ENCODE data around the gene PIGS.
A peak's percentile ranks its signal among the peaks of the same experiment; 100 is the strongest.
"Not testable (repeated sequence)": the region's sequence is repeated elsewhere in the genome, so short reads cannot be mapped to it uniquely, and the experiment has no call there.

The PIGS gene

DNA sequence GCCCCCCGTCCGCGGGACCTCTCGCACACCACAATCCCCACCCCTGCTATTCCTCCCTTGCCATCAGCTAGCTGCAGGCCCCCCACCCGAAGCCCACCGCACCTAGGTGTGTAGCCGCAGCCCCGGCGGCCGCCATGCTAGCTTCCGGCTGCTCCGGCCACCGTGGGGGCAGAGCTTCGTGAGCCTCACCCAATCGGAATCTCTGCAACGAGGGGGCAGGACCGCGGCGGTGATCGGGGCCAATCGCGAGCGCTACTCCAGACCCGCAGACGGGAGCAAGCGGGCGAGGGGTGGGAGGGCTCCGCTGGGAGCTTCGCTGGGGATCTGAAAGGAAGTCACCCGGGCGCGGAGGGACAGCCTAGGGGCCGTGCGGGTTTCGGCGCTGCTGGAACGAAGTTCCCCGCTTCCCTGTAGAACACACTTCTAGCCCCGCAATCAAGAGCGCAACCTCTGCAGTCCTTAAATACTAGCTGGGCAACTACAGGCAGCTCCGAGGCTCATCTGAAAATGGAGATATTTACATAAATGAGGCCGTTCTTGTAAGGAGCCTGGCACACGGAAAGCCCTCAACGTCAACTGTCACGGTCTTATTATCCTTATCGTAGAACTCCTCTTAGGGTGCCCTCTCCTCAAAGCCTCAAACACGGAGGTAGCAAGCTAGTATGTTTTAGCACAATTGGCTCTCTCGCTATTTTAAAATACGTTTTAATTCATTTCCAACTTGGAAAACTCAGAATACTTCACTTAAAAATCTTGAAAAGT lies at the start of gene PIGS:
TSS of gene PIGS (minus strand) at position 164 of the 762 bp plus-strand sequence. CDS start at position 136, 28 bp downstream.
- peak; percentile 78 for DNase-seq (ENCODE audit: low read depth)

DNA sequence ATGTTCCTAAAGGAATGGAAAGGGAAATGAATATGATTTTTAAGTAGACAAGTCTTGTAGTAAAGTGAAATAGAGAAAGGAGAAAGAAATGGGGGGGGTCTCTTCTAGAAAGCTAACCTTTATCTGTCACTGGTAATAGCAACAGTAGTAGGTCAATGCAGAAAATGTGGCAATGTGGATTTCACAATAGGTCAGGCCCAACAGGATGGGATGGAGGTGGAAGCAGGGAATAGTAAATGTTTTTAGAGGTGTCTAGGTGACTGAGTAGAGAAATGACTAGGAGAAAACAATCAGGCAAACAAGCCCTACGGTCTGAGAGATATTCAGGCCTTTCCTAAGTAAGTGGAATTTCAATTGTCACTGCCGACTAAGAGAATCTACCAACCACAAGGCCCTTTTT lies 48.7 kb upstream of the PIGS start:
- no peak for DNase-seq (ENCODE audit: low read depth)

DNA sequence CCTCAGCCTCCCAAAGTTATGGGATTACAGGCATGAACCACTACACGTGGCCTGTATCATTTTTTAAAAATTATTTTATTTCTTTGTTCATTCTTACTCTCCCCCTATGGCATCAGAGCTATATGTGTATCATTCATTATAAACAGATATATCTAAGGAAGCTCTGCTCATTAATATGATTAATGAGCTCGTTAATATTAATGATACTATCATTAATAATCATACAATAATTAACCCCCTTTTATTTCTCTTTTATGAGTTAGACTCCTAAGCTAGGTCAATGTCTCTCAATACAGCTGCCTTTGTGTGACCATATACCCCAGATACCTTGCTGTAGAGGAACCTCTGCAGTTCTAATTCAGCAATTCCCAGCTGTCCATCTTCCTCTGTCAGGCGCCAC lies 47.1 kb upstream of the PIGS start:
- no peak for DNase-seq (ENCODE audit: low read depth)

DNA sequence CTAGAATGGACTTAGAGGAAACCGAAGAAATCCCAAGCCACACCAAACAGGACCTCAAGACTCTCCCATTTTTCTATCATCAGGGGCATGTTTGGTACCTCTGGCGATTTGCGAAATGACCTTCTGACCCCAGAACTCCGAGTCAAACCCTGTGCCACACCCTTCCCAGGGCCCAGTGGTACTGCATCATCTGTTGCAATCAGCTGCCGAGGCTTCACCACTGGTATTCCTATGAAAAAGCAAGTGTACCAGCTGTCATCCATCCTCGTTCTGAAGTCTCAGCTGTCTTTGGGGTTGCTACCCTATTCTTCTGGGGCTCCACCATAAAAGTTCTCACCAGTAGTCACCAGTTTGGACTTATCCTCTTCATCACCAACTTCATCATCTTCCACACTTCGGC lies 45.0 kb upstream of the PIGS start:
- no peak for DNase-seq (ENCODE audit: low read depth)

DNA sequence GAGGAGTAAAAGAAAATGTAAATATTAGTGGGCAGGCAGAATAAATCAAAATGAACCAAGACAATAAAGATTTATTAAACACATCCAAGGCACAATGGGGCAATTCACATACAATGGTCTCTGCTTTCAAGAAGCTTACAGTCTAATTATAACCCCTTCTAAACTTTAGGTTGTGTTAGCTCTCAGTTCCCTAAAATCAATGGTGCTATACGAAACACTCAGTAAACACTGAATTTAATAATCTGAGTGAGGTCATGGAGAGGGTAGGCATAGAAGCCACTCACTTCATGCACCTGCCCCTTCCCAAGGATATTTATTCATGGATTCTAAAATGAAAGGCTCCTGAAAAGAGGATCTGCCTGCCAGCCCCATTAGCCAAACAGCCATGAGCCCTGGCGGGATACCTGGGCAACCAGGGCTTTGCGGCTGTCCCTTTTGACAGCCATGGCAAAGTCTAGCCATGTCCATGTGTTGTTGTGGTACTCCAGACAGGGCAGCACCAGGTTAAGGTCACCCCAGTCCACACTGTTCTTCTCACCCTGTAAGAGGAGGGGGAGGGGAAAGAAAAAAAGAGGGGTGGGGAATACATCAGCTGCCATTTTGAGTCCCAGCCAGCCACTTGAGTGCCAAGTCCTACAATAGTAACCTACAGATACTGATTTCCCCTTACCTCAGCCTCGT lies 44.1 kb upstream of the PIGS start:
- no peak for DNase-seq (ENCODE audit: low read depth)

DNA sequence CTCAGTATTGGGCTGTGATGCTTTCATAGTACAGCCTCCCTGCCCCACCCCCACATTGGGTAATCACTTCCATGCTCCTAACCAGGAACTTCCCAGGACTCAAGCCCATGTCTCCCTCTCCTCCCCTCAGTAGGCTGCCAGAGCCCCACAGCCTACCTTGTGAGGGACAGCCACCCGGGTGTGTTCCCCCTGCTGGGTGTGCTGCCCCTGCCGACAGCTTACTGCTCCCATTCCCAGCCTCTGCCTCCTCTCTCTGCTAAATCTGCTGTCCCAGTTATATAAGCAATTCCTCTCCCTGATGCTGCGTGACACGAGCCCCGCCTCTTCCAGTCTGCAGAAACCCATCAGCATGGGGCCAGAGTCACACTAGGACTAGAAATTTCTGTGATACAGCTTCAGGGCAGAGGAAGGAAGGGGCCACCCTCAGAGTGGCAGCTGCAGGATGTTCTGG lies 42.6 kb upstream of the PIGS start, which contains the start of gene RSKR:
TSS of gene RSKR (minus strand) at position 255 of the 451 bp plus-strand sequence. CDS start at position 231, 24 bp downstream.
- no peak for DNase-seq (ENCODE audit: low read depth)

DNA sequence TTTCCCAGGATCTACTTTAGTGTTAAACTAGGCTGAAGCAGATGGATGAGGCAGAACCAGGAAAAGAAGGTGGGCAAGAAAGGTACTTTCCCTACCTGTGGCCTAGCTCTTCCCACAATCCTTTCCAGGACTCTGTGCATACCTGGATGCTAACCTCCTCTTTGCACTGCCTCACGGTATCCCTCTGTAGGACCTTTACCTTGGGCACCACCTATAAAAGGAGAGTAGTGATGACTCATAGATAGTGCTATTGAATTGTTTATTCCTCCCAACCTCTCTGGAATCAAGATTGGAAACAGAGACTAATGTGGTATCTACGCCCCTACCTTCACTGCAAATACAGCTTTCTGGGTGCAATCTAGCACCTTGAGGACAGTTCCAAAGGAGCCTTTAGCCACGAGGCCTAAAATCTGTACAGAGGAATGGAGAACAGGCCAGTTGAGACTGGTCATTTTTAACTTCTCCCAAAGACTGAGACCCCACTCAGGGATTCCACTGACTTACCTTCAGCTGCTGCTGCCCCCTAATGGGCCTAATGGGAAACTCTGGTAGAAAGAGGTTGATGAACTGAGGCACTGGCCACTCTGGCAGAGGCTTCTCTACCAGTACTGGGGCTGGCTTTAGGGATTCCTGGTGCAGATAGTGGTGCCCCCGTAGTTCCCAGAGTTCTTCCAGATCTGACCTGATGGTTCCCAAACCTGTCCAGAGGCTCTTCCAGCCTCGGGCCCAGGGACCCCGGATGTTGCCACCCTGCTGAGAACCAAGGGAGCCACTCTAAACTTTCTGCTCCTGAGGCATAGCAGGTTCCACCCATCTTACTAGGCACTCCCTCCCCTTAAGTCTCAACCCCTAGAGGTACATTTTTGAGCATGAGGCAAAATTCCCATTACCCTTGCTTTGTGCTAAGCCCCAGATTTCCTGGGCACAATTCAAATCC lies 41.9 kb upstream of the PIGS start:
- no peak for DNase-seq (ENCODE audit: low read depth)

DNA sequence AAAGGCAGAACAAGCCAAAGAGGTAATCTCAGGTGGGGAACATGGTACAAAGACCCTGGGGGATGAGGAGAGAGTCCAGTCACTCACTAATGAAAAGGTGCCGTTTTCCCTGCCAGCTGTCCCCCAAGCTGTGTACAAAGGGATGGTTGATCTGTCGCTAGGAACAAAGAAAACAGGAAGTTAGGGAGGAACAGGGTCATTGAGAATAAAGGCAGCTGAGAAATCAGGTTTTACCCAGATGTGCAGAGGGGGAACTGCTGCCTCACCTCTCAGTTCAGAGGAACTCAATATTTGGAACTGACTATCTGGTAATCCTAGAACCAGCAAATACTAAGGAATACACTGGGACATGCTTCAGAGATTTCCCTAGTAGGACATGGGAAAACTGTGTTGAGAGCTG lies 41.2 kb upstream of the PIGS start:
- DNase-seq (ENCODE audit: low read depth), result no peak

DNA sequence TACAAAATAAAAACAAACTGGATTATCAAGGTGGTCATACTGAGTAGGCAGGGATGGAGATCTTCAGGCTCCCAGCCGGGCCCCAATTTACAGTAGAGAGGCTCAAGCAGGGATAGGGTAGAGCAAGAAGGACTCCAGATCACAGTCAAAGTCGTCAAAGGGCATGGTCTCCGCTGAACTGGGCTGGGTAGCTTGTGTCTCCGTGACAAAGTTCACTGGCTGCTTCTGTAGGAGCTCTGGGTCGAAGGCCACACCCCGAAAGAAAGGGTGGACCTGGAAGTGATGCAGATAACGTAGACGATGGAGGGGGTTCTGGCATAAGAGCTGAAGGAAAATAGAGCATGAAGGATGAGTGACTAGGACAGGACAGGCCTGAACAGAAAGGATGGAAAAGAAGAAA lies 39.1 kb upstream of the PIGS start:
- DNase-seq (ENCODE audit: low read depth), result no peak

DNA sequence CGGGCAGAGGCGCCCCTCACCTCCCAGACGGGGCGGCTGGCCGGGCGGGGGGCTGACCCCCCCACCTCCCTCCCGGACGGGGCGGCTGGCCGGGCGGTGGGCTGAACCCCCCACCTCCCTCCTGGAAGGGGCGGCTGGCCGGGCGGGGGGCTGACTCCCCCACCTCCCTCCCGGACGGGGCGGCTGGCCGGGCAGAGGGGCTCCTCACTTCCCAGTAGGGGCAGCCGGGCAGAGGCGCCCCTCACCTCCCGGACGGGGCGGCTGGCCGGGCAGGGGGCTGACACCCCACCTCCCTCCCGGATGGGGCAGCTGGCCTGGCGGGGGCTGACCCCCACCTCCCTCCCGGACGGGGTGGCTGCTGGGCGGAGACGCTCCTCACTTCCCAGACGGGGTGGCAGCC lies 32.7 kb upstream of the PIGS start:
- not testable (repeated sequence) for DNase-seq (ENCODE audit: low read depth)

DNA sequence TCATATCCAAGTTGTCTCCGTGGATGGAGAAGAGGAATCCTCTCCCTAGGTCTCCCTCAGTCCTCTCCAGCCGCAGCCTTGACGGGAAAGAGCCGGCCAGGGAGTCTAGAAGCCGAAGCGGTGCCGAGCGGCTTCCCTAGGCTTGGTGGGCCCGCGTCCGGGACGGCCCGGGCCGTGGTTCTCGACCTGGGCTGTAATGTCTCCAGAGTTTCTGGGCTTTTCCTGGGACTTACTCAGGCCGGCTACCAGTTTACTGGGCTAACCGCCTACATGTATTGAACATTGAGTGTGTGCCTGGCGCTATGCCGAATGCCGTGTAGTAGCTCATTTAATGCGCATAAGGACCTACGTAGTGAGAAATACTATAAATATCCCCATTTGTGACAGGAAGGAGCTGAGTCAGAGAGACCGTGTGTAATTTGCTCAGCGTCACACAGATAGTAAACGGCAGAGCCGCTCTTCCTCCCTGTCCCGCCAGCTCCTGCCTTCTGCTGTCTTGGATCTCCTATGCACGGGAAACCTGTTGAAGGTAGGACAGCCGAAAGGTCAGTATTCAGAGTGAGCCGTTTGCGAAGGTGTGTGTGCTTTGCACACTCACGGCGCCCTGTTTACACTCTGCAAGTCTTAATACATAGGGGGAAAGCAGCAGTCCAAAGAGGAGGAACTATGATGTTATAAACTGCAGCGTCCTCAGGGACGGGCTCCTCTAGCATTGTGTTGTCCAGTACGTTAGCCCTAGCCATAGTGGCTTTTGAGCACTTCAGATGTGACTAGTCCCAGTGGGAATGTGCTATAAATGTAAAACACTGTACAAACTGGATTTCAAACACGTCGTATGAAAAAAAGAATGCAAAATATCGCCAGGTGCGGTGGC lies 28.2 kb upstream of the PIGS start:
- peak; percentile 65 for DNase-seq (ENCODE audit: low read depth)

DNA sequence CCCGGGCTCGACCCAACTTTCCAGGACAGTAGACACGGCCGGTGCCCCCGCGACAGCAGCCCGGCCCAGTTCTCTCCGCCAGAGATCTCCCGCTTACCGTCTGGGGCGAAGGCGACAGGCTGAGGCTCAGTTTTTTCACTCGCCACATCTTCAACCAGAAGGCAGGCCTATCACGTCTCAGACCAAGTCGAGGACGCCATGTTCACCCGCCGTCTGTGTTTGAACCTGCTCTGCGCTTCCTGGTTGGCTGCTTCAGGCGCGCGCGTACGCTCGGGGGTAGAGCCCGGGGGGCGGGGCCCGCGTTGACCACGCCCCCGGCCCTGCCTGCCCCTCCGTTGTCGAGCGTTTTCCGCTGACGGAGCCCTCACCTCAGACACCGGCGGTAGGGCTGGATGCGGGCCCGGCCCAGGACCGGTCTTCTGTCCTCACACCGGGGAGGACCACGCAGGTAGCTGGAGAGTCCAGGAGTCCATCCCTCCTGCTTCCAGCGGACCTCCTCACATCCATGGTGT lies 27.5 kb upstream of the PIGS start, which contains the start of gene SPAG5:
TSS of gene SPAG5 (minus strand) at position 227 of the 512 bp plus-strand sequence. CDS start at position 148, 79 bp downstream.
- peak; percentile 75 for DNase-seq (ENCODE audit: low read depth)

DNA sequence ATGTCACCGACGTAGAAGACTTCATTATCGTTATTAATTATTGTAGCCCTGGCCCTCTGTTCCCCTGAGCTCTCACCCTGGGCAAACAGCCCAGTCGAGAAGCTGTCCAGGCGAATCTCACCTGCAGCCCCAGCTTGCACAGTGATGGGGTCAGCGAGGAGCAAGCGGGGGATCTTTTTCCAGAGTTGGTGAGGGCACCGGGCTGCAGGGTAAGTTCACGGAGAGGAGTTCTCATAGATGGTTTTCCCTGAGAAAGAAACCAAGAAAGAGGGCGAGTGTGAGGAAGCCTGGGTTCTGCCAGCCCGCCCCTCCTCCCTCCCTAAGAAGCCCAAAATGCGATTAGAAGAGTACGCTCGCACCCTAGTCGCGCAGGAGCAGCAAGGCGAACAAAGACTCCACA lies 27.1 kb upstream of the PIGS start:
- no peak for DNase-seq (ENCODE audit: low read depth)

DNA sequence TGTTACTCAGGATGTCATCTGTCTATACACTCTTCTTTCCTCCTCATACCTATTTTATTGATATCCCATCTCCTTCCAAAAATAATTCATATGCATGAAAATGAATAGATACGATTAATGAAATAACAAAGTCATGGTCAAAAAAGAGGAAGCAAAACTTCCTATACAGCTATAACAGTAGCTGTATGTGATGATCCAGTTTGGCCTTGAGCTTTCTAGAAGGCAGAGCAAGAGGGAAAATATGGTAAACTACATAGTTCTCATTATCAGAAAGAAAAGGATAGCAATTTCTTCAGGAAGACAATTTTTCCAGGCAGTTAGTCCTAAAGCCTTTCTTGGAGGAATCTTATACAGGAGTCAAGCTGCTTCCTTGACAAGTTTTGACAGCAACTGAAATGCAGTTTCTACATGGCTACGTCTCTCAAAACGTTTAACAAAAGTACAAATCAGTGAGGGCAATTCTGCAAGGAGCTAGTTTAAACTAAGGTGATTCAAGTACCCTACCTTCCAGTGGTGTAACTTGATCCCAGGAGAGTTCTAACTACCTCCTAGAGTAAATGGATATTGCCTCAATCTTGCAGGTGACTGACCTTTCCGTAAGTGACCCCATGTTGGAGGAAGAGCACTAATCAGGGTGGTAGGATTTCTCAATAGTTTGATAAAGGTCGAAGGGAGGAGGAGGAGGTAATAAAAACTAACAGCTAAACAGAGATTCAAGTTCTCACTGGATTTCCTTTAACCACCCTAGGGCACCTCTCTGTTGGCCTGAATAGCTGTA lies 26.5 kb upstream of the PIGS start:
- DNase-seq (ENCODE audit: low read depth), result no peak

DNA sequence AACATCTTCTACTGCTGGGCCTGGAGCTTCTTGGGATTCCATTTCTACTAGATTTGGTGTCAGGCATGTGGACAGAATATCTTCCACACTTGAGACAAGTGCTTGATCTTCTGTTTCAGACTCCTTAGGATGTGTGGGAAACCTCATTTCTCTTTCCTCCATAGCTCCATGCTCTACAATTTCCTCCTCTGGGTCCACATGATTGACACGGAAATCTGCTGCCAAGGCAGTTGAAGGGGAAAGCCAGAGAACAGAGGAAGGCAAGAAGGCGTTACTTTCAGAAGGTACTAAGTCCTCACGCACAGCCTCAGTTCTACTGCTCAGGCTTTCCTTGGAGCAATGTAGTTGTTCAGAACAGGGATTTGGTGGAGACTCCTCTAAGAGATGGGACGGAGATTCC lies 20.9 kb upstream of the PIGS start:
- no peak for DNase-seq (ENCODE audit: low read depth)

DNA sequence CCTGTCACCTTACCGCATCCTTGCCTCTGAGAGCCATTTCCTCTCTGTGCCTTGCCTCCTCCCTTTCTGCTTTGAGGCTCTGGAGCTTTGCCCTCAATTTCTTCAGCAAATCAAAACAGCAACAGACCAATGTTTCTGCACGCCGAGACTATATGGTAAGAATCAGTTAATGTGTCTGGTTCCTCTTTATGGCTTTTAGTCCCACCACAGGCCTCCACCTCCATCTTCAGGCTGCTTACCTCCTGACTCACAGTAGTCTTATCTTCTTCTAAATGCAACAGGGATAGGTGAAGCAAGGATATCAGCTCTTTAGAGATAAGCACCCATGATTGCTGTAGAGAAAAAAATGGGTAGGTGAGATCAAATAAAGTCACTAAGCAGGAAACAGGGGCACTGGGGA lies 14.5 kb upstream of the PIGS start:
- DNase-seq (ENCODE audit: low read depth), result no peak

DNA sequence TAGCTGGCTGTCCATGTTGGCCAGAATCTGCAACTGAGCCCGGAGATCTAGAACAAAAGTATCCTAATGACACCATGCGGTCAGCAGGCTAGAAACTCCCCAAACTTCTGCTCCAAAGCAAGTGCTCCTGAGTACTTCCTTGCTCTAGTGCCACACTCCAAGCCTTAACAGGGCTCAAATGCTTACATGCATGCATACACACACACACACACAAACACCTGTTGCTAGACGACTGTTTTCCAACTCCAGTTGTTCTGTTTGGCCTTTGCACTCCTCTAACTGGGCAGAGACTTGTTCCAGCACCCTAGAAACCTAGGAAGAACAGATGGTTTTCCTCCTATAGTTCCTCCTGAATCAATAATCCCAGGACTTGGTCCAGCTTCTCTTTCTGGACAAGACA lies 13.1 kb upstream of the PIGS start:
- DNase-seq (ENCODE audit: low read depth), result no peak

DNA sequence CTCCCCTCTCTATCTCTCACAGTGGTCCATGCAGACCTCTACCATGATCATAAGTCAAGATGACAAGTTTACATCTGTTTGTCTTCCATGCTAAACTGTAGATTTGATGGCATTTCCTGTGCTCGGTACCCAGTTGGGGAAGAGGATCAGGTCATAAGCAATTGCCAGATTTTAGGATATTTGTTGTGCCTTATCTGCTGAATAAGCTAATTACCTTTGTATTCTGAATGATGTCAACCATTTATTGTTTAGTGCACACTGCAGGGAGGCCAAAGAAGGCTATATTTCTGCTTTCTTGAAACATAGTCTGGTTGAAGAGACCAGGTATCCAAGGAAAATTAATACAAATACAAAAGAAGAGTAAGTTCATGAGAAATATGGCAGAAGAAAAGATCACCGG lies 11.2 kb upstream of the PIGS start:
- DNase-seq (ENCODE audit: low read depth), result no peak

DNA sequence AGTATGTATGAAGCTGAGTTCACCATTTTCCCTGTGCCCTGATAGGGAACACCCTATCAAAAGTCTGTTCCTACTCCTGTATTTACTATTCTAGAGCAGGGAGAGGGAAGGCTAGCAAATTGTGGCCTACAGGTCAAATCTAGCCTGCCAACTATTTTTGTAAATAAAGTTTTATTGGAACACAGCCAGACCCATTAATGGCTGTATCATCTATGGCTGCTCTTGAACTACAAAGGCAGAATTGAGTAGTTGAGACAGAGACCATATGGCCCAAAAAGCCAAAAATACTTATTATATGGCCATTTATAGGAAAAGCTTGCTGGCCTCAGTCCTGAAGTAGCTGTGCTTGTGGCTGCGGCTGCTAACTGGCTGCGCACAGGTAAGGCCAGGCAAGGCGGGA lies 9.6 kb upstream of the PIGS start:
- DNase-seq (ENCODE audit: low read depth), result no peak

DNA sequence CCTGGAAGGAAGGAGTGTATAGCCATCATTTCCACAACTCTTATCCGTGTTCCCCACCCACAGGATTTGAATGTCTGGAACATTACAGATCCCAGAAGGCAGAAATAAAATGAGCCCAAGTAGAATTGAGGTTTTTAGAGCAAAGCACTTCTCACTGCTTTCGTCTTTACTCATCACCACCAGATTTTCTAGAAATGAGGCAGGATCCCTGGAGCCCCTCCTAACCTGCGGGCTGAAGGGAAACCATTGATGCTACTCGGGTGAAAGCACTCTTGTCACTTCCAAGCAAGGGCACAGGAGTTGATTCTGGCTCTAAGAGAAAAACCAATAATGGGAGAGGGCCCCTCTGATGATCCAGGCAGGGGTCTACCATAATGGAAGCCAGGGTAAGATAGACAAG lies 8.2 kb upstream of the PIGS start:
- DNase-seq (ENCODE audit: low read depth), result no peak

Data from GM04504 (cell line).